Ovary (tissue), 3 donors: ENCODE results near the gene NSRP1.

Experiments used
- POLR2A ChIP-seq: fragments of 450-650 bp; IDR thresholded peaks from one replicate; pipeline ENCODE4 v1.6.1; 2017; ENCODE audit warnings: antibody characterized with exemption, mild to moderate bottlenecking, moderate library complexity
- TF ChIP-seq, protein P1 (sequence below), 3 donors: fragments of 450-650 bp in 2 of 3; fragments of 200-600 bp in 1 of 3; IDR thresholded peaks; one replicate each; pipeline versions ENCODE4 v1.5.1 to v1.8.0; 2016 to 2022; ENCODE audit warnings: antibody characterized with exemption in 3 of 3, mild to moderate bottlenecking in 1 of 3
- donor health status: DM: no; HTN: no; CAD: no.

DNA sequence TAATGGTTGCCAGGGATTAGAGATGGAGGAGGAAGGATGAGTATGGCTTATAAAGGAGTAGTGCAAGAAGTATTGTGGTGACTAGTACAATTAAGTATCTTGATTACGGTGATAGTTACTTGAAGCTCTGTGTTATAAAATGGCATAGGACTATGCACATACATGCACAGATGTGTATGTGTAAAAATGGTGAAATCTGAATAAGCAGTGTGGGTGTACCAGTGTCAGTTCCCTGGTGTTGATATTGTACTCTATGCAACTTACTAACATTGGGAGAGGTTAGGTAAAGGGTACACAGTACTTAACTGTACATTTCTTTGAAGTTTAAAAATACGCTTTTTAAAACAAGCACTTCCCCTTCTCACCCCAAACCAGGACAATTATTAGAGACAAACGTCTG is 48.5 kb downstream of the NSRP1 start:
- TF ChIP-seq POLR2A = no peak
- TF ChIP-seq, protein P1, sequence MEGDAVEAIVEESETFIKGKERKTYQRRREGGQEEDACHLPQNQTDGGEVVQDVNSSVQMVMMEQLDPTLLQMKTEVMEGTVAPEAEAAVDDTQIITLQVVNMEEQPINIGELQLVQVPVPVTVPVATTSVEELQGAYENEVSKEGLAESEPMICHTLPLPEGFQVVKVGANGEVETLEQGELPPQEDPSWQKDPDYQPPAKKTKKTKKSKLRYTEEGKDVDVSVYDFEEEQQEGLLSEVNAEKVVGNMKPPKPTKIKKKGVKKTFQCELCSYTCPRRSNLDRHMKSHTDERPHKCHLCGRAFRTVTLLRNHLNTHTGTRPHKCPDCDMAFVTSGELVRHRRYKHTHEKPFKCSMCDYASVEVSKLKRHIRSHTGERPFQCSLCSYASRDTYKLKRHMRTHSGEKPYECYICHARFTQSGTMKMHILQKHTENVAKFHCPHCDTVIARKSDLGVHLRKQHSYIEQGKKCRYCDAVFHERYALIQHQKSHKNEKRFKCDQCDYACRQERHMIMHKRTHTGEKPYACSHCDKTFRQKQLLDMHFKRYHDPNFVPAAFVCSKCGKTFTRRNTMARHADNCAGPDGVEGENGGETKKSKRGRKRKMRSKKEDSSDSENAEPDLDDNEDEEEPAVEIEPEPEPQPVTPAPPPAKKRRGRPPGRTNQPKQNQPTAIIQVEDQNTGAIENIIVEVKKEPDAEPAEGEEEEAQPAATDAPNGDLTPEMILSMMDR (IDR thresholded peaks at IDR 0.05) = no peak
